ENCODE data around the gene CEP152.

CEP152 gene

DNA sequence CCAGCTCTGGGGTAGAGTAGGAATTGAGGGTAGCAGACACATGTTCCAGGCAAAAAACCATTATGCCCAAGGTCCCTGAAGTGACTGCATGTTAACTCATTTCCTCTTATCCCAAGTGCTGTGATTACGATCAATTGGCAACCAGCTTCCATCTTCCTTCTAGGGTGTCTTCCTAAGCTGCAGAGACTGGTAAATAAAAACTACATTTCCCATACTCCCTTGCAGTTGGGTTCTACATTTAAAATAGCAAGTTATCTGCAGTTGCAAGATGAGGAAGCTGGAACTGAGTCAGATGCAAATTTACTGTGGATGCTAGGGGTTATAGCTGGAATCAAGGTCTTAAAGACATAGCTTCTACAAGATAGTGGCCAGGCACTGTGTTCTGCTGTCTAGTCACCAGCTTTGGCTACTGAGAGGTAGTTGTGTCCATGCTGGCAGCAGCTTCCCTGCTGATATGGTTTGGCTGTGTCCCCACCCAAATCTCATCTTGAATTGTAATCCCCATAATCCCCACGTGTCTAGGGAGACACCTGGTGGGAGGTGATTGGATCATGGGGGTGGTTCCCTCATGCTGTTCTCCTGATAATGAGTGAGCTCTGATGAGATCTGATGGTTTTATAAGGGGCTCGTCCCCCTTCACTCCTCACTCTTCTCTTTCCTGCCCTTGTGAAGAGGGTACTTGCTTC, 114.1 kb downstream of the CEP152 start:
- in situ Hi-C loops (cut with HindIII; ENCODE audit: low sequenced_read_pairs): no loop called here

DNA sequence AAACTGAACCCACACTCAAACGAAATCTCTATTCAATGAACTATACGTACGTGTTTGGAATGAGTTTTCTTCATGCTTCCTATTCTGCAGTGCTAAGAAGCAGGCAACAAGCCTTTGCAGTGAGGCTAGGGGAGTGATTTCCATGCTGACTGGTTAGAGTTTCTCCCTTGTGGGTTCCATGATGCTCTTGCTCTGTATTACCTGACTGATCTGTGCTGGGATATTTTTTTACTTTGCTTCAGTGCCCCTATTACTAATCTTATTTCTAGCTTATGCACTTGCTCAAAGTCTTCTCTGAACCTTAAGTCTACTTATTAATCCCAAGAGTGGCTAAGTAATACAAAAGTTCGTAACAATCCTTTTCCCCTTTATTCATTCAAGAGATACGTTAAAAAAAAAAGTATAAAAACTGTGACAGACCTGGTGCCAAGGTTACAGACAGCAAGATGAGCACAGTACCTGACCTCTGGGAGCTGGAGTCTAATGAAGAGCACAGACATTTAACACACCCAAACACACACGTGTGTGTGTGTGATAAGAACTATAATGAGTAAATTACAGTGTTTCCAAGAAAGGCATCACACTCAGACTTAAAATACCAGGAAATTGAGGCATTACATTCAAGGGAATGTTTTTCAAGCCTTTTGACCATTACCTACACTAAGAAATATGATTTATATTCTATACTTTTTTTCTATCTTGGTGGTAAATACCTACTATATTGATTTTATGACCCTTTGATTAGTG, 114.9 kb downstream of the CEP152 start:
- no peak overlapping the region for H3K4me3 ChIP-seq (ENCODE audit: low read depth, low read length)
- DNase-seq (ENCODE audit: low read depth): no peak
- TF ChIP-seq, protein P1, sequence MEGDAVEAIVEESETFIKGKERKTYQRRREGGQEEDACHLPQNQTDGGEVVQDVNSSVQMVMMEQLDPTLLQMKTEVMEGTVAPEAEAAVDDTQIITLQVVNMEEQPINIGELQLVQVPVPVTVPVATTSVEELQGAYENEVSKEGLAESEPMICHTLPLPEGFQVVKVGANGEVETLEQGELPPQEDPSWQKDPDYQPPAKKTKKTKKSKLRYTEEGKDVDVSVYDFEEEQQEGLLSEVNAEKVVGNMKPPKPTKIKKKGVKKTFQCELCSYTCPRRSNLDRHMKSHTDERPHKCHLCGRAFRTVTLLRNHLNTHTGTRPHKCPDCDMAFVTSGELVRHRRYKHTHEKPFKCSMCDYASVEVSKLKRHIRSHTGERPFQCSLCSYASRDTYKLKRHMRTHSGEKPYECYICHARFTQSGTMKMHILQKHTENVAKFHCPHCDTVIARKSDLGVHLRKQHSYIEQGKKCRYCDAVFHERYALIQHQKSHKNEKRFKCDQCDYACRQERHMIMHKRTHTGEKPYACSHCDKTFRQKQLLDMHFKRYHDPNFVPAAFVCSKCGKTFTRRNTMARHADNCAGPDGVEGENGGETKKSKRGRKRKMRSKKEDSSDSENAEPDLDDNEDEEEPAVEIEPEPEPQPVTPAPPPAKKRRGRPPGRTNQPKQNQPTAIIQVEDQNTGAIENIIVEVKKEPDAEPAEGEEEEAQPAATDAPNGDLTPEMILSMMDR (IDR thresholded peaks at IDR 0.05; ENCODE audit: low read depth, low read length, missing control alignments): no peak
- in situ Hi-C loops (cut with HindIII; ENCODE audit: low sequenced_read_pairs): no loop called here

More for the DNA sequence above, 114.1 kb downstream of the CEP152 start:
- H3K4me3 ChIP-seq (ENCODE audit: low read depth, low read length): no peak overlapping the region
- TF ChIP-seq, protein P1 (IDR thresholded peaks at IDR 0.05; ENCODE audit: low read depth, low read length, missing control alignments): no peak
- no peak for DNase-seq (ENCODE audit: low read depth)

GRCh38 chr15:48695088-48695826, 115.6 kb downstream of the CEP152 start:
- H3K4me3 ChIP-seq (ENCODE audit: low read depth, low read length): no peak overlapping the region
- TF ChIP-seq, protein P1 (IDR thresholded peaks at IDR 0.05; ENCODE audit: low read depth, low read length, missing control alignments): no peak
- DNase-seq (ENCODE audit: low read depth): peak; percentile 90
- in situ Hi-C loops (cut with HindIII; ENCODE audit: low sequenced_read_pairs): no loop called here

- in situ Hi-C loops (cut with HindIII; ENCODE audit: low sequenced_read_pairs): no loop called here
- TF ChIP-seq, protein P1 (IDR thresholded peaks at IDR 0.05; ENCODE audit: low read depth, low read length, missing control alignments): no peak
- no peak overlapping the region for H3K4me3 ChIP-seq (ENCODE audit: low read depth, low read length)
- DNase-seq (ENCODE audit: low read depth): no peak
Measured at GRCh38 chr15:48693484-48693883, 117.4 kb downstream of the CEP152 start.

- TF ChIP-seq, protein P1 (IDR thresholded peaks at IDR 0.05; ENCODE audit: low read depth, low read length, missing control alignments): no peak
- in situ Hi-C loops (cut with HindIII; ENCODE audit: low sequenced_read_pairs): no loop called here
- no peak for DNase-seq (ENCODE audit: low read depth)
Measured at GRCh38 chr15:48688493-48688892, 122.4 kb downstream of the CEP152 start.

More at GRCh38 chr15:48688493-48688892, 122.4 kb downstream of the CEP152 start:
- no peak overlapping the region for H3K4me3 ChIP-seq (ENCODE audit: low read depth, low read length)

Data from astrocyte of the cerebellum (primary cell).